ENCODE measurements around the gene MCM8.
A peak's percentile ranks its signal among the peaks of the same experiment; 100 is the strongest.

Gene MCM8

GRCh38 chr20:5938456-5939029 is 11.9 kb upstream of the MCM8 start:
- no peak for DNase-seq (ENCODE audit: low spot score)
- H3K27ac ChIP-seq, result no peak overlapping the region
- TF ChIP-seq, protein P1, sequence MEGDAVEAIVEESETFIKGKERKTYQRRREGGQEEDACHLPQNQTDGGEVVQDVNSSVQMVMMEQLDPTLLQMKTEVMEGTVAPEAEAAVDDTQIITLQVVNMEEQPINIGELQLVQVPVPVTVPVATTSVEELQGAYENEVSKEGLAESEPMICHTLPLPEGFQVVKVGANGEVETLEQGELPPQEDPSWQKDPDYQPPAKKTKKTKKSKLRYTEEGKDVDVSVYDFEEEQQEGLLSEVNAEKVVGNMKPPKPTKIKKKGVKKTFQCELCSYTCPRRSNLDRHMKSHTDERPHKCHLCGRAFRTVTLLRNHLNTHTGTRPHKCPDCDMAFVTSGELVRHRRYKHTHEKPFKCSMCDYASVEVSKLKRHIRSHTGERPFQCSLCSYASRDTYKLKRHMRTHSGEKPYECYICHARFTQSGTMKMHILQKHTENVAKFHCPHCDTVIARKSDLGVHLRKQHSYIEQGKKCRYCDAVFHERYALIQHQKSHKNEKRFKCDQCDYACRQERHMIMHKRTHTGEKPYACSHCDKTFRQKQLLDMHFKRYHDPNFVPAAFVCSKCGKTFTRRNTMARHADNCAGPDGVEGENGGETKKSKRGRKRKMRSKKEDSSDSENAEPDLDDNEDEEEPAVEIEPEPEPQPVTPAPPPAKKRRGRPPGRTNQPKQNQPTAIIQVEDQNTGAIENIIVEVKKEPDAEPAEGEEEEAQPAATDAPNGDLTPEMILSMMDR (IDR thresholded peaks at IDR 0.05), result no peak

DNA sequence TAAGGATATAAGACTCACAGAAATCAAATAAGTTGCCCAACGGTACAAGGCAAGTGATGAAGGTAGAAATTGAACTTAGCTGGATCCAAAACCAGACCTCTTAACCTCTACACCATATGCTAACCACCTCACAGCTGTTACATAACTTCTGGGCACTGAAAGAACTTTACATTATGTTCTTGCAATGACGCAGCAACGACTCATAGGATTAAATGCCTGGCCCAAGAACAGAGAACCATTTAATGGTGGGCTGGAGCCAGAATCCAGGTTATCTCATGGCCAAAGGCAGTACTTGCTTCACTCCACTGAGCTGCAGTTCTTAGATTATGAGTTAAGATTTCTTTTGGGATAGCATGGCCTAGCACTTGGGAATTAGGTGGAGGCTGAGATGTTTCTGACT is 4.5 kb upstream of the MCM8 start:
- DNase-seq (ENCODE audit: low spot score), result no peak
- TF ChIP-seq, protein P1 (IDR thresholded peaks at IDR 0.05), result no peak
- H3K27ac ChIP-seq, result no peak overlapping the region
- no peak overlapping the region for H3K4me3 ChIP-seq

More at GRCh38 chr20:5938456-5939029, 11.9 kb upstream of the MCM8 start:
- H3K4me3 ChIP-seq, result no peak overlapping the region

GRCh38 chr20:5947276-5947675 is 3.2 kb upstream of the MCM8 start:
- no peak overlapping the region for H3K4me3 ChIP-seq
- TF ChIP-seq, protein P1 (IDR thresholded peaks at IDR 0.05), result no peak
- H3K27ac ChIP-seq, result no peak overlapping the region
- DNase-seq (ENCODE audit: low spot score), result no peak

DNA sequence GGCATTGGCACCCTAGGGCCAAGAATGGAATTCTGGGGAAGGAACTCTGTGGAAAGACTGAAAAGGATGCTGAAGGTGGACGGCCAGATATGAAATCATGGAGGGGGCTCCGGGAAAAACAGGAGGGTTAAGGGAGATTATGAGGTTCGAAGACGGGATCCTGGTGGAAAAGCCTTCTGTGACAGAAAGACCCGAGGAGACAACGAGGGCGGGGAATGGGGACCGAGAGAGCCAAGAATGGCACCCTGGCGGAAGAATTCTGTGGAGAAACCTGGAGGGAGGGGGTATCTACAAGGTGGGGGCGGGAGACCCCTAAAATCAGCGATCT is 545 bp upstream of the MCM8 start:
- H3K4me3 ChIP-seq, result peak overlapping the region; percentile 95
- peak overlapping the region; percentile 46 to 85 for H3K27ac ChIP-seq
- no peak for DNase-seq (ENCODE audit: low spot score)
- TF ChIP-seq, protein P1 (IDR thresholded peaks at IDR 0.05), result no peak

DNA sequence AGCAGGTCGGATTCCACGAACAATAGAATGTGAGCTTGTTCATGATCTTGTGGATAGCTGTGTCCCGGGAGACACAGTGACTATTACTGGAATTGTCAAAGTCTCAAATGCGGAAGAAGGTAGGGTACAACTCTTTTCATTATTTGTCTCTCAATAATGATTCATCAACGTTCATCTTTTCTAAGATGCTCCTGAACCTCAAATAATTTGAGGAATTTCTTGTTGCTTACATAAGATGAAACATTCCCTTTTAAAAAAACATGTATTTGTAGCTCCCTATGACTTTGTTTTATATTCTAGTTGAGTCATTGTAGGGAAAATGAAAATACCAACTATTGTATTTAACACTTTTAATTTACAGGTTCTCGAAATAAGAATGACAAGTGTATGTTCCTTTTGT is 17.0 kb downstream of the MCM8 start:
- Histone ChIP-seq H3K27ac (no peak overlapping the region), H3K4me3 (no peak overlapping the region)
- DNase-seq (ENCODE audit: low spot score), result no peak
- TF ChIP-seq, protein P1 (IDR thresholded peaks at IDR 0.05), result no peak

DNA sequence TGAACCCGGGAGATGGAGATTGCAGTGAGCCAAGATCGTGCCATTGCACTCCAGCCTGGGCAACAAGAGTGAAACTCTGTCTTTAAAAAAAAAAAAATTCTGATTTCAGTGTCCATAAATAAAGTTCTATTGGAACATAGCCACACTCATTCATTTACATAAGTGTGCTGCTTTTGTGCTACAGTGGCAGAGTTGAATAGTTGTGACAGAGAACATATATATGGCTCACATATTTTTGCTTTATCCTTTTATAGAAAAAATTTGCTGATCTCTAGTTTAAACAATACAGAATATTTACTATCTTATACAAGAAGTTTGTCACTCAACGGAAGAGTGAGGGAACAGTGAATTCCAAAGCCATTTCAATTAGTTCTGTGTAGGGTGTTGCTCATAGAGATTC is 18.0 kb downstream of the MCM8 start:
- H3K4me3 ChIP-seq, result no peak overlapping the region
- H3K27ac ChIP-seq, result no peak overlapping the region
- DNase-seq (ENCODE audit: low spot score), result no peak
- TF ChIP-seq, protein P1 (IDR thresholded peaks at IDR 0.05), result no peak

DNA sequence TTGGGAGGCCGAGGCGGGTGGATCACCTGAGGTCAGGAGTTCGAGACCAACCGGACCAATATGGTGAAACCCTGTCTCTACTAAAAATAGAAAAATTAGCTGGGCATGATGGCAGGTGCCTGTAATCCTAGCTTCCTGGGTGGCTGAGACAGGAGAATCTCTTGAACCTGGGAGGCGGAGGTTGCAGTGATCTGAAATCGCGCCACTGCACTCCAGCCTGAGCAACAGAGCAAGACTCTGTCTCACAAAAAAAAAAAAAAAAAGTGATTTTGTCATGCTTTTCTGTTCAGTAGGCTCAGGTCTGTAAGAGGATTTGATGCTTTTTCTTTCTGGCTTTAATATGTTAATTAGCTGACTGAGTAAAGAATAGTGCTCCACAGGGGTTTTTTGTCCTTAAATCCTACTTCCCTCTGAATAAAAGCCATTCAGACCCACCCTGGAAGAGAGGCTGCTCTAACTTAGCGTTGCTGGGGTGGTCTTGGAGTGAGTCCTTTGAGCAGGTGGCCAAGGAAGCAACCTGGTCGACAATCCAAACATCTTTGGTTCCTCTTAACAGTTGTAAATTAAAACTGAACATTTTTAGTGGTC is 19.0 kb downstream of the MCM8 start:
- no peak overlapping the region for H3K4me3 ChIP-seq
- H3K27ac ChIP-seq, result no peak overlapping the region
- no peak for DNase-seq (ENCODE audit: low spot score)
- TF ChIP-seq, protein P1 (IDR thresholded peaks at IDR 0.05), result no peak

All from coronary artery (tissue), 2 donors.